ENCODE measurements around the gene XRRA1. TPM values are rescaled to one million over a fixed set of nuclear protein-coding genes. Genes with fewer than 3 reads are reported as not detected.
"Not testable (repeated sequence)": the region's sequence is repeated elsewhere in the genome, so short reads cannot be mapped to it uniquely, and the experiment has no call there.

XRRA1 gene
- total RNA-seq, 1 experiment from 2014 or later, result 5.2 TPM

DNA sequence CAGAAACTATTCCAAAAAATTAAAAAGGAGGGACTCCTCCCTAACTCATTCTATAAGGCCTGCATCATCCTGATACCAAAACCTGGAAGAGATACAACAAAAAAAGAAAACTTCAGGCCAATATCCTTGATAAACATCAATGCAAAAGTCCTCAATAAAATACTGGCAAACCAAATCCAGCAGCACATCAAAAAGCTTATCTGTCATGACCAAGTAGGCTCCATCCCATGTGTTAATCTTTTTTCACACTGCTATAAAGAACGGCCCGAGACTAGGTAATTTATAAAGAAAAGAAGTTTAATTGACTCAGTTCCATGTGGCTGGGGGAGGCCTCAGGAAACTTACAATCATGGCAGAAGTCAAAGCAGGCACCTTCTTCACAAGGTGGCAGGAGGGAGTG, 123.3 kb downstream of the XRRA1 start:
- not testable (repeated sequence) for DNase-seq (ENCODE audit: low spot score)

DNA sequence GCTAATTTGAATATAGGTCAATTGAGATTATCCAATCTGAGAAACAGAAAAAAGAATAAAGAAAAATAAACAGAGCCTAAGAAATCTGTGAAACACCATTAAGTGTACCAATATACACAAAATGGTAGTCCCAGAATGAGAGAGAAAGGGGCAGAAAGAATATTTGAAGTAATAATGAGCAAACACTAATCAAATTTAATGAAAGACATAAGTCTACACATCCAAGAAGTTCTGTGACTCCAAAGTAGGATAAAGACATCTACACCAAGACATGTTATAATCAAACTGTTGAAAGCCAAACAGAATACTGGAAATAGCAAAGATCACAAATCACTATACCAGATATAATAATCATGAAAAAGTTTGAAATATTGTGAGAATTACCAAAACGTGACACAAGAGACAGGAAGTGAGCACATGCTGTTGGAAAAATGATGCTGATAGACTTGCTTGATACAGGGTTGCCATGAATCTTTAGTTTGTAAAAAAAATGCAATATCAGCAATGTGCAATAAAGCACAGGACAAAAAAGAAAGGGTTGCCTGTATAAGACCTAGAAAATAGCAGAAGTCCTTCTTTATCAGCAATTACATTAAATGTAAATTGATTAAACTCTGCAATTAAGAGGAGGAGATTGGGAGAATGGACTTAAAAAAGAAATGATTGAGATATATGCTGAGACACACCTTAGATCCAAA, 124.5 kb downstream of the XRRA1 start:
- DNase-seq (ENCODE audit: low spot score), result no peak

DNA sequence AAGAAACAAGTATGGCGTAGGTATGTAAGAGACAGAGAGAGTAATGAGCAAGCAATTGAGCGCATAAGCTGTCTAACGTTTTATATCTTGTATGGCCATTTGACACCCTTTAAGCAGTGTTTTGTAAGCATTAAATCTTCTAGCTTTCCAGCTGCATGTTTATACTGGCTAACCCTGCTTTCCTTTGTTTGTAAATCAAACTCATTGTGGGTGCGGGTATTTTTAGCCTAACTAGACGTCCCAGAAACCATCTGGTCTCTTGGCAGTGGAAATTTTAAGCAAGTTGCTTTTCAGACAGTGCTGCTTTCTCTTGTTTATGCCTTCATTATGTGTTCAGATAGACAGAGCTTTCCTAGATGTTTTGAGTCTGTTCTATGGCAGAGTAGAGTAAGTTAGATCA, 126.7 kb downstream of the XRRA1 start:
- DNase-seq (ENCODE audit: low spot score), result peak; percentile 59

DNA sequence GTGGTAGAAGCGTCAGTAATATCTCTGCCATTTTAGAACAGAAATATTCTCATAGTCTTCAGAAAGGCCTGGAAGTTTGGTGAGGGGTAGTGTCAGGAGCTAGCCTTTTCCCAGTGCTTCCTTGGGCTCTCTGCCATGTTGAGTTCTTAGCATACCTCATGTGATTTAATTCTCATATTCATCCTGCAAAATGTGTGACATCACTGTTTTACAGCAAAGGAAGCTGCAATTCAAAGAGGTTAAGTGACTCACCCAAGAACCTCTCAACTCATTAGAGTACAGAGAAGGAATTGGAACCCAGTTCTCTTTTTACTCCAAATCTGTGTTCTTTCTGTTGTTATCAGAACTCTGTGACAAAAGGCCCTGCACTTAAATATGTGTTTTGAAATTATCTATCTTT, 128.1 kb downstream of the XRRA1 start:
- DNase-seq (ENCODE audit: low spot score), result peak; percentile 24

DNA sequence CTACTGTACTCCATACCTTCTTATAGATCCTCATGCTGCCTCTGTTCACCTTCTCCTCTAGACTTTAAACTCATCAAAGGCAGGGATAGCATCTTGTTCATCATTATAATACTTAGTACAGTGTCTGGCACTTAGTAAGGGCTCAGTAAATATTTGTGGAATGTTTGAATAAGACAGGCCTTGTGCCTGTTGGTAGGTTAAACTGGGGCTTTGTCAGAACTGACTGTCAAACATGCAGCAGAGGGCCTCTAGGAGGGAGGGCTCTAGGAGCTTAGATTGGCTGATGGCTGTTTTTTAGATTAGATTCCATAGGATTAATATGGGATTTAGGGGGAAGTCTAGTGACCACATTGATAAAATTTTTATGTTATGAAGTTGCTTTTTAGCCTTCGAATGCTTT, 129.5 kb downstream of the XRRA1 start:
- no peak for DNase-seq (ENCODE audit: low spot score)

DNA sequence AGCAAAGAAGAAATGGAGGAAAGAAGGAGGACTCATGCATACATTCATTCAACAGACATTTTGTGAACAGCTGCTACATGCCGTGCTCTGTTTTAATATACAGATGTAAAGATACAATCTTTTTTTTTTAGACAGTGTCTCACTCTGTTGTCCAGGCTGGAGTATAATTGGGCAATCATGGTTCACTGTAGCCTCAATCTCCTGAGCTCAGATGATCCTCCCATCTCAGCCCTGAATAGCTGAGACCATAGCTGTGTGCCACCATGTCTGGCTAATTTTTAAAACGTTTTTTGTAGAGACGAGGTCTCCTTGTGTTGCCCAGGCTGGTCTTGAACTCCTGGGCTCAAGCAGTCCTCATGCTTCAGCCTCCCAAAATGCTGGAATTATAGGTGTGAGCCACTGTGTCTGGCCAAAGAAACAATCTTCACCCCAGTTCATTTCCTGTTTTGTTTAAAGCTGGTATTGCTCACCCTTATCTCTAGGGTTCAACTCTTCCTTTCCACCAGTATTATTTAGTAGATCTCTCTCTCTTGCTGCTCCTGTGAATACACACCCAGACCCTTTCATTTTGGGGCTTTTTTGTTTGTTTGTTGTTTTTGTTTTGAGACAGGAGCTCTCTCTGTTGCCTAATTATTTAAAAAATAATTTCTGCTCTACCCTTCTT, 130.5 kb downstream of the XRRA1 start:
- no peak for DNase-seq (ENCODE audit: low spot score)

DNA sequence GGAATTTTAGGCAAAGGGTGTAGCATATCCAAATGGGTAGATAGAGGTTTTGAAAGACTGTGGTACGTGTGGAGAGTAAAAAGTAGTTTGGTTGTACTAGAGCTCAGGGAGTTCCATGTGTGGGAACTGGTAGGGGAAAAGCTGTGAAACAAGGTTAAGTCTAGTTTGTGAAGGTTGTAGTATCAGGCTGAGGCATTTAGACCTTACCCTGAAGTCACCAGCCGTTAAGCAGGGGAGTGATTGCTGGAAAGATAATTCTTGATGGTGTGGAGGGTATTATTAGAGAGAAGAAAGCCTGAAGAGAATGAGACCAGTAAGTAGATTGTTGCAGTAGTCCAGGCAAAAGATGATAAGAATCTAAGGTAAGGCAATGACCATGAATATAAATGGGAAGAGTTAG, 132.2 kb downstream of the XRRA1 start:
- no peak for DNase-seq (ENCODE audit: low spot score)

DNA sequence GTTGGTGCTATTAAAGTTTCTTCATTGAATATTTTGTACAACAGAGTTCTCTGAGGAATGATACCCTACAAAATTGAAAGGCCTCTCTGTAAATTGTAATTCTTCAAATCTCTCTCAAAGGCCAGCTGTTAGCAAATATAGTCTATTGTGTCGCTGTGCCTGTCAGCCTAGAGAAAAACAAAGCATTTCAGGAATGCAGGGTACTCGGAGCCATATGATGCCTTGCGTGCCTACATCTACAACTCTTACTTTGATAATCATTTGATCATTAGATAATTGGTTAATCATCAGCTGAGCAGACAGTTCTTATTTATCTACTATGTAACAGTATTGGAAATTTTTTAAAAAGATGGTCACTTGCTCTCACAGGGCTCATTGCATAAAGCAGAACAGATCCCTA, 132.9 kb downstream of the XRRA1 start:
- DNase-seq (ENCODE audit: low spot score), result no peak

DNA sequence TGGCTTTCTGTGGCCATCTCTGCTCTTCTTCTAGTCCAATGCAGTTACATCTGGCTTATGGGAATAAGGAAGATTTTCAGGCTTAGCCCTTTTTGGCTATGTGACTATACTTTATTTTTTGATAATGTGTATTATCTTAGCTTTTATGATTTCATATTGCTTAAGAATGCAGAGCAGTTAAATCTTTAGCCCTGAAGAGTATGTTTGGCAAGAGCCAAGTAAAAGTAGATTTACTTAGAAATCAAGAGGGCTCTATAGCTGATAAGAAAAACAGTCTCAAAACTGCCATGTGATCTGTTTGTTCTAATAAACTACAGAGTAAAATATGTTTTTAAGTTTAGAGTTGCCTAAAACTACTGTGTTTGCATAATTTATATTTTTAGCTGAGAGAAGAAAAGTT, 139.1 kb downstream of the XRRA1 start:
- no peak for DNase-seq (ENCODE audit: low spot score)

DNA sequence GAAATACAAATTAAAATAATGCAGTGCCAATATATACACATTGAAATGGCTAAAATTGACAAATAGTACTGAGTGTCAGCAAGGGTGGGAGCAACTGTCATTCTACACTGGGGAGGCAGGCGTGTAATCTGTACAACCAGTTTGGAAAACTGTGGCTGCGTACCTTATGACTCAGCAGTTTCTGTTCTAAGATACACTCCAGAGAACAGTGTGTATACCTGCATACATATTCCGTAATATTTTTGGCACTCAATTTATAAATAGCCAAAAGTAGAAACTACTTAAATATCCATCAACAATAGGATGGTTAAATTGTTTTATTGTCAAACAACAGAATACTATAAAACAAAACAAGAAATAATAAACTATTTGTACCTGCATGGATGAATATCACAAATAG, 142.6 kb downstream of the XRRA1 start:
- DNase-seq (ENCODE audit: low spot score), result no peak

DNA sequence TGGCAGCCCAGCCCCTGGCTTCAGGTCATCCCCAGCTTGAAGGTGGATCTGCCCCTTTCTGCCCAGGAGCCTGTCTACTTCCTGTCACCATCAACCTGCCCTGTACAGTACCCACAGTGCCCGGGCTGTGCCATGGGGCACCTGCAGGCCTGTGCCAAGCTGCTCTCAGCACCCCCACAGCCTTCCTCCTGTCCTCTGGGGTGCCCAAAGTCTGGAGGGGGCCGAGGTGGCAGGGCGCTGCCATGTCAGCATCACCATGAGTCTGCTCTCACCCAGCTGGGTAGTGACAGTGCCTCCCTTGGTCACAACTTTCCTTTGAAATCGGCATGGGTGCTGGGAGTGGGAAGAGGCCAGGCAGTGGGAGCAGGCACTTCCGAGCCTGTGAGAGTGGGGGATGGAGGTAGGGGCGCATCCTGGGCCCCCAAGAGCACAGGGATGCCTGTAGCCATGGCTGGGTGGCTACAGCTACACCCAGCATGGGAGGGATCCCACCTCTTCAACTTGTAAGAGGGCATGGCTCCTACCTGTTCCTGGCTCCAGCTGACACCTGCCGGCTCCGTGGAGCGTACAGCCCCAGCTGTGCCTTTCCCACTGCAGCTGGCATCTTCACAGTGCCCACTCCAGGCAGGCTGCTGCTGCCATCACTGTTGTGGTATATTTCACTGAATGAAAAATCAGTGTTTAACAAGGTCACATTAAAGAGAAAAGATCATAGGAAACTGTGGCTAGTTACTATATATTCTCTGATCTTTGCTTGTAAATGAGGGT, 157.4 kb downstream of the XRRA1 start:
- no peak for DNase-seq (ENCODE audit: low spot score)

Other genes with a start within 250 kb of the XRRA1 start
- not detected in 2 replicates for gene CHRDL2, start 217.7 kb downstream of the XRRA1 start, total RNA-seq (2014; rRNA removed; shearing (Covaris generic))
- gene RNF169, start 200.2 kb downstream of the XRRA1 start, total RNA-seq (2014; rRNA removed; shearing (Covaris generic)), result 6.0 and 8.3 TPM in 2 replicates
- gene SPCS2, start 175 bp upstream of the XRRA1 start, total RNA-seq (2014; rRNA removed; shearing (Covaris generic)), result 24.5 and 47.7 TPM in 2 replicates
- 7.7 and 9.5 TPM in 2 replicates for gene NEU3, start 39.8 kb upstream of the XRRA1 start, total RNA-seq (2014; rRNA removed; shearing (Covaris generic))
- gene OR2AT4, start 147.8 kb upstream of the XRRA1 start, total RNA-seq (2014; rRNA removed; shearing (Covaris generic)), result not detected in 2 replicates
- 3.0 TPM in 1 of 2 replicates, not detected in the other for gene SLCO2B1, start 202.0 kb upstream of the XRRA1 start, total RNA-seq (2014; rRNA removed; shearing (Covaris generic))

All from H4 (cell line).